HUES64 (cell line): ENCODE data around the gene RHBG.
A peak's percentile ranks its signal among the peaks of the same experiment; 100 is the strongest.
"Not testable (repeated sequence)": the region's sequence is repeated elsewhere in the genome, so short reads cannot be mapped to it uniquely, and the experiment has no call there.

Experiments used
- H3K27ac ChIP-seq: 2 replicates; pipeline ENCODE4 v1.7.0; 2013; ENCODE audit warnings: low read depth, low read length, inconsistent platforms
- H3K27me3 ChIP-seq: 2 replicates; pipeline ENCODE4 v1.6.1; 2013; ENCODE audit warnings: mild to moderate bottlenecking, low read length; ENCODE audit not compliant: insufficient read depth
- H3K36me3 ChIP-seq: 2 replicates; pipeline ENCODE4 v1.6.1; 2013; ENCODE audit warnings: mild to moderate bottlenecking, low read length; ENCODE audit not compliant: insufficient read depth
- H3K4me1 ChIP-seq: 2 replicates; pipeline ENCODE4 v1.6.1; 2013; ENCODE audit warnings: mild to moderate bottlenecking, low read length, moderate library complexity; ENCODE audit not compliant: insufficient read depth
- H3K4me3 ChIP-seq: 2 replicates; pipeline ENCODE4 v1.5.1; 2013; ENCODE audit warnings: mild to moderate bottlenecking, low read length, moderate library complexity
- H3K9ac ChIP-seq: 2 replicates; pipeline ENCODE4 v1.6.1; 2013; ENCODE audit warnings: mild to moderate bottlenecking, low read depth, low read length
- H3K9me3 ChIP-seq: 2 replicates; pipeline ENCODE4 v1.6.1; 2013; ENCODE audit warnings: low read depth, low read length; ENCODE audit not compliant: insufficient read depth
- WGBS: fragments of 150-250, 120-280 bp; methylation state at CpG from one replicate; pipeline ENCODE4 v1.1.7; 2013; ENCODE audit warnings: missing lambda C conversion rate; 5-methylcytosine and 5-hydroxymethylcytosine counted together

RHBG gene

DNA sequence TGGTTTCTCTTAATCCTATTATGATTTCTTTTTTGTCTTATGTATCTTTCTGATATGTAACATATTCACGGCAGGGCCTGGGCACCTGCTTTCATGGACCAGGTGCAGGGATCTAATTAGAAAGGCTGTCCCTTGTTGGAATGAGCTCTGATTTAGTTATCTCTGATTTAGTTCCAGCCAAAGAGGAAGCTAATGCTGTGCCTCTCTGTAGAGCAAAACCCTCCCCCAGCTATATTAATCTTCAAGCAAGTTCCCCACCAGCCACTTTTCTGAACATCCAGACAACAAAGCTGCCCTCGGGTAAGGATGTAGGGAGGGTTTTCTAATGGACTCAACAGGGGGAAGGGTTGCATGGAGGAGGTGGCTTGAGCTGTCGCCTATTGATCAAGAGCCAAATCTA lies 24.6 kb upstream of the RHBG start:
- Histone ChIP-seq H3K4me3 (no peak overlapping the region), H3K27me3 (no peaks in the 10 kb centered on the region), H3K9me3 (no peaks in the 10 kb centered on the region), H3K4me1 (0 out of 2 replicates have a peak, but pooled peaks cover 3% of the 10 kb centered on the region), H3K9ac (no peak overlapping the region), H3K36me3 (no peaks in the 10 kb centered on the region), H3K27ac (no peak overlapping the region)
- WGBS: 88% methylated on average over 3 of the region's 3 CpGs

GRCh38 chr1:156346035-156346434 lies 23.0 kb upstream of the RHBG start:
- not testable (repeated sequence) for H3K36me3 ChIP-seq, H3K9me3 ChIP-seq, H3K4me3 ChIP-seq, H3K27ac ChIP-seq, H3K4me1 ChIP-seq, H3K27me3 ChIP-seq, H3K9ac ChIP-seq
- WGBS: 80% methylated on average over 2 of the region's 2 CpGs

- Histone ChIP-seq H3K36me3 (no peaks in the 10 kb centered on the region), H3K9me3 (no peaks in the 10 kb centered on the region), H3K27ac (no peak overlapping the region), H3K27me3 (no peaks in the 10 kb centered on the region), H3K4me3 (no peak overlapping the region), H3K4me1 (0 out of 2 replicates have a peak, but pooled peaks cover 3% of the 10 kb centered on the region), H3K9ac (no peak overlapping the region)
- 51% methylated on average over 2 of the region's 2 CpGs for WGBS
These were observed 22.4 kb upstream of the RHBG start for GRCh38 chr1:156346636-156347035.

GRCh38 chr1:156347331-156347730 lies 21.7 kb upstream of the RHBG start:
- H3K36me3 ChIP-seq: no peaks in the 10 kb centered on the region
- no peaks in the 10 kb centered on the region for H3K27me3 ChIP-seq
- no peak overlapping the region for H3K9ac ChIP-seq
- 0 out of 2 replicates have a peak, but pooled peaks cover 3% of the 10 kb centered on the region for H3K4me1 ChIP-seq
- no peak overlapping the region for H3K27ac ChIP-seq
- 89% methylated on average over 4 of the region's 4 CpGs for WGBS
- no peaks in the 10 kb centered on the region for H3K9me3 ChIP-seq
- H3K4me3 ChIP-seq: no peak overlapping the region

GRCh38 chr1:156352481-156352880 lies 16.5 kb upstream of the RHBG start:
- H3K36me3 ChIP-seq, H3K9me3 ChIP-seq, H3K27ac ChIP-seq, H3K9ac ChIP-seq, H3K27me3 ChIP-seq, H3K4me3 ChIP-seq, H3K4me1 ChIP-seq: not testable (repeated sequence)
- WGBS: 94% methylated on average over 13 of the region's 13 CpGs

DNA sequence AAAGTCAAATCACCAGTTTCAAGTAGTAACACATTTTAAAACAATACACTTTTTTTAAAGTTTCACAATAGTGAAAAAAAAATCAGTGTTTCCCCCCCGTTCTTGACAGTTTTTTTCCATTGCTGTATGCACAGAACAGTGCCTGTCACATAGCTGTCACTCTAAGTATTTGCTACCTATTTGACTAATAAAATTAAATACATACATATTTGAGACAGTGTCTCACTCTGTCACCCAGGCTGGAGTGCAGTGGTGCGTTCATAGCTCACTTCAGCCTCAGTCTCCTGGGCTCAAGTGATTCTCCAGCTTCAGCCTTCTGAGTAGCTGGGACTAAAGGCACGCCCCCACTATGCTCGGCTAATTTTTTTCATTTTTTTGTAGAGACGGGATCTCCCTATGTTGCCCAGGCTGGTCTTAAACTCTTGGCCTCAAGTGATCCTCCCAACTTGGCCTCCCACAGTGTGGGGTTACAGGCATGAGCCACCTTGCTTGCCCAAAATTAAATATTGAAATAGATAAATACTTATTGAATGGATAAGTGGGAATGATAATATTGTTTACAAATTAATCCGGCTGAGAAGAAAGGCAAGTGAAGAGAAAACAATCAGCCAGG lies 12.6 kb upstream of the RHBG start:
- no peaks in the 10 kb centered on the region for H3K9me3 ChIP-seq
- peak overlapping the region; percentile 58; the same call in 1 of the 2 replicates for H3K4me3 ChIP-seq
- H3K27ac ChIP-seq: no peak overlapping the region
- no peaks in the 10 kb centered on the region for H3K36me3 ChIP-seq
- H3K4me1 ChIP-seq: no peaks in the 10 kb centered on the region
- no peak overlapping the region; the same call in 1 of the 2 replicates for H3K9ac ChIP-seq
- WGBS: 72% methylated on average over 6 of the region's 6 CpGs
- H3K27me3 ChIP-seq: peaks cover 4% of the 10 kb centered on the region

DNA sequence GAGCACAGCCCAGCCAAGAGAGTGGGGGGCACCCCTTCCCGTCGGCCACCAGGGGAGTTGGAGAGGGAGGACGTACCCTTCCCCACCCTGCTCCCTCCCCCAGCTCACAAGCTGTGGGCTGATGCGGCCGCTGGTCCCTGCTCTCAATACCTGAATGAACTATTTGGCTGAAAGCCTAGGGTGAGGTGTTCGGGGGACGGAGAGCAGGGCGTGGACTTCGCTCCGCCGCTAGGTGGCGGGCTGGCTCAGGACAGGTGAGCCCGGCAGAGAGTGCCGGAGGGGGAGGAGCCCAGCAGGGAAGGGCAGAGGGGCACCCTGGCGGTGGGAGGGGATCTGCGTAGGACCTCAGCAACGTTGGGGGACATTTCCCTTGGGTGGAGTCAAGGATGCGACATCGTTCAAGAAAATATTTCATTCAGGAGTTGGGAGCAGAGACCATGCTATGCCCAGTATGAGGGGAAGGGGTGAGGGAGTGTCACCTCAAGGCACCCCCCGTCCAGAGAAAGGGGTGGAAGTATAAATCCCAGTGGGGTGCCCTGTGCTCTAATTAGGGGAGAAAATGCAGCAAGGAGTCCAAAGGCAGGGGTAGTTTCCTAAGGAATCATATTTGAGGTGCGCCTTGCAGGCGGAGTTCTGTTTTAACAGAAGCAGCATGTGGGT lies 12.0 kb upstream of the RHBG start:
- H3K27ac ChIP-seq: no peak overlapping the region
- peaks cover 4% of the 10 kb centered on the region for H3K27me3 ChIP-seq
- no peaks in the 10 kb centered on the region for H3K4me1 ChIP-seq
- no peaks in the 10 kb centered on the region for H3K36me3 ChIP-seq
- peak overlapping the region; percentile 58 for H3K4me3 ChIP-seq
- no peaks in the 10 kb centered on the region for H3K9me3 ChIP-seq
- WGBS: 10% methylated on average over 20 of the region's 22 CpGs
- H3K9ac ChIP-seq: no peak overlapping the region; the same call in 1 of the 2 replicates

DNA sequence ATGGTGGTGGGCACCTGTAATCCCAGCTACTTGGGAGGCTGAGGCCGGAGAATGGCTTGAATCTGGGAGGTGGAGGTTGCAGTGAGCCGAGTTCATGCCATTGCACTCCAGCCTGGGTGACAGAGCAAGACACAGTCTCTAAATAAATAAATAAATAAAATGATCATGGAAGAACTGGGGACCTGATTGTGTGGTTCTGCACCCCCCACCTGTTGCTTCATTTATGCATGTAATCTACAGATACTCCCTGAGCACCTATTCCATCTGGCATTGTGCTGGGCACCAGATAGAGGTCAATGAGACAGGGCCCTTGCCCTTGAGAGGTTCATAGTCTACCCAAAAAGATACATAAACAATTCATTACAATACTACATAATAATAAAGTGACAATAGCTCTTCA lies 11.0 kb upstream of the RHBG start:
- 94% methylated on average over 2 of the region's 2 CpGs for WGBS
- H3K27me3 ChIP-seq: peaks cover 4% of the 10 kb centered on the region
- no peaks in the 10 kb centered on the region for H3K36me3 ChIP-seq

DNA sequence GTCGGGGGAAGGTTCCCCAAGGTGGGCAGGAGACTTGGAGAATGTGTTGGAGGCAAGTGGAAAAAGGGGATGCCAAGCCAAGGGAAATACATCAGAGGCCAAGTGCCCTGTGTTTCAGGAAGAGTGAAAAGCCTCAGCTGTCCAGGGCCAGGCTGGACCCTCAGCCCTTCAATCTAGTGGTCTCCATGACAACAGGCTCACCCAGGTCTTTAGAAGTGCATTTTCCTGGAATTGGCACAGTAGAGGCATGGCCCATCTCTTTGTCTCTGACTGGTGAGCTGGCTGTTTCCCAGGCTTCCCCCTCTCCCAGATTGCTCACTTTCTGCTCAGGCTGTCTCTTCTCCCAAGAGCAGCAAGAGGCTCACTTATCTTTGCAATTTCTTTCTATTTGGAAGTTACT lies 10.4 kb upstream of the RHBG start:
- Histone ChIP-seq H3K36me3 (no peaks in the 10 kb centered on the region), H3K4me3 (no peak overlapping the region), H3K27ac (no peak overlapping the region), H3K9ac (no peak overlapping the region), H3K27me3 (peaks cover 4% of the 10 kb centered on the region), H3K9me3 (no peaks in the 10 kb centered on the region), H3K4me1 (no peaks in the 10 kb centered on the region)
- WGBS: 83% methylated on average over 1 of the region's 1 CpG

More for the DNA sequence above, 11.0 kb upstream of the RHBG start:
- Histone ChIP-seq H3K4me1 (no peaks in the 10 kb centered on the region), H3K27ac (no peak overlapping the region), H3K9me3 (no peaks in the 10 kb centered on the region), H3K4me3 (no peak overlapping the region), H3K9ac (no peak overlapping the region)

DNA sequence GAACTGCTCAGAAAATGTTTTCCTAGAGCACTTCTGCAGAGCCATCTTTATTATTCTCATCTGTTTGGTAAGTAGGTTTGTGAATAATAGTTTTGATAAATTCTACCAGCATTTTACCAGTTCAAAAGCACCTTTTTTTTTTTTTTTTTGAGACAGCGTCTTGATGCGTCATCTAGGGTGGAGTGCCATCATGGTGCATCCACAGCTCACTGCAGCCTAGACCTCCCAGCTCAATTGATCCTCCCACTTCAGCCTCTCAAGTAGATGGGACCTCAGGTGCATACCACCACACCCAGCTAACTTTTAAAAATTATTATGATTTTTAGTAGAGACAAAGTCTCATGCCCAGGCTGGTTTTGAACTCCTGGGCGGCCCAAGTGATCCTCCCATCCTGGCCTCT lies 9.8 kb upstream of the RHBG start:
- H3K27me3 ChIP-seq: peaks cover 4% of the 10 kb centered on the region

GRCh38 chr1:156359973-156360372 lies 9.0 kb upstream of the RHBG start:
- H3K36me3 ChIP-seq: no peaks in the 10 kb centered on the region
- peaks cover 4% of the 10 kb centered on the region for H3K27me3 ChIP-seq
- H3K9me3 ChIP-seq: no peaks in the 10 kb centered on the region
- H3K4me1 ChIP-seq: no peaks in the 10 kb centered on the region
- no peak overlapping the region for H3K27ac ChIP-seq
- H3K9ac ChIP-seq: no peak overlapping the region
- no peak overlapping the region for H3K4me3 ChIP-seq
- 42% methylated on average over 6 of the region's 6 CpGs for WGBS

More for the DNA sequence above, 9.8 kb upstream of the RHBG start:
- Histone ChIP-seq H3K36me3 (no peaks in the 10 kb centered on the region), H3K4me1 (no peaks in the 10 kb centered on the region), H3K9ac (no peak overlapping the region), H3K9me3 (no peaks in the 10 kb centered on the region), H3K4me3 (no peak overlapping the region), H3K27ac (no peak overlapping the region)
- WGBS: 93% methylated on average over 3 of the region's 3 CpGs
